GM12878 (cell line): ENCODE measurements around the gene FSTL4. TPM values are rescaled to one million over a fixed set of nuclear protein-coding genes. Genes with fewer than 3 reads are reported as not detected.

Experiments
- ATAC-seq: fragments of 200-7000 bp; cut with Tn5 transposase; 3 replicates; pipeline ENCODE4 v1.9.1; 2020; ENCODE audit warnings: mild to moderate bottlenecking, moderate library complexity
- BruUV-seq: library from RNA; stranded (reverse); fragments of 400-500 nt; replicated peaks from 2 replicates; lab custom pipeline; 2021; lab: Mats Ljungman, UMichigan
- CTCF ChIA-PET: fragments of 300-600 bp; sonication (Branson Sonifier 250); formaldehyde crosslinking; extraction: SDS; loops from one replicate; lab custom pipeline; 2021; ENCODE audit warnings: inconsistent platforms; lab: Yijun Ruan, JAX
- POLR2A ChIA-PET: fragments of 350-600 bp; formaldehyde crosslinking; extraction: SDS; loops from one replicate; lab custom pipeline; 2021; ENCODE audit warnings: inconsistent platforms; lab: Charles Lee
- RAD21 ChIA-PET: fragments of 300-600 bp; sonication (Branson Sonifier 250); formaldehyde crosslinking; loops from one replicate; lab custom pipeline; 2023; ENCODE audit warnings: antibody characterized with exemption; ENCODE audit not compliant: unreplicated experiment; lab: Charles Lee
- SMC1A ChIA-PET: fragments of 300-600 bp; sonication (Branson Sonifier 250); formaldehyde crosslinking; loops from one replicate; lab custom pipeline; 2023; ENCODE audit not compliant: unreplicated experiment, uncharacterized antibody; lab: Charles Lee
- DNase-seq: peaks from one replicate; pipeline ENCODE4 v3.0.0-alpha.2; 2011; ENCODE audit warnings: low read depth, low spot score
- FAIRE-seq: peaks from 3 replicates; lab custom pipeline; 2011; peaks lifted over from hg19 to GRCh38; lab: Jason Lieb, UNC
- H2AFZ ChIP-seq: 2 replicates; pipeline ENCODE4 v1.6.0; 2011; ENCODE audit warnings: low read depth, low read length, control low read depth; ENCODE audit not compliant: control insufficient read depth
- H3K27ac ChIP-seq: 2 replicates; pipeline ENCODE4 v1.5.1; 2011; ENCODE audit warnings: control low read depth; ENCODE audit not compliant: control insufficient read depth, insufficient read depth
- H3K27me3 ChIP-seq, 2 experiments: replicated peaks in 1 of 2; 2 replicates each; pipeline versions ENCODE4 v1.6.0 to v1.6.1; 2011; ENCODE audit warnings: low read length in 1 of 2; ENCODE audit not compliant: control insufficient read depth in 2 of 2, insufficient read depth in 2 of 2
- H3K36me3 ChIP-seq, 2 experiments: 2 replicates each; pipeline ENCODE4 v1.5.1; 2011; ENCODE audit warnings: low read length in 1 of 2; ENCODE audit not compliant: control insufficient read depth in 2 of 2, insufficient read depth in 2 of 2
- H3K4me1 ChIP-seq: 2 replicates; pipeline ENCODE4 v1.6.1; 2011; ENCODE audit warnings: mild to moderate bottlenecking, low read length, moderate library complexity, mixed read lengths; ENCODE audit not compliant: control insufficient read depth, insufficient read depth
- H3K4me2 ChIP-seq: 2 replicates; pipeline ENCODE4 v1.6.0; 2011; ENCODE audit warnings: control low read depth; ENCODE audit not compliant: control insufficient read depth, insufficient read depth
- H3K4me3 ChIP-seq: fragments of 200-600 bp; sonication (generic); 2 replicates; pipeline ENCODE4 v1.5.1; 2016
- H3K79me2 ChIP-seq: 2 replicates; pipeline ENCODE4 v1.6.0; 2011; ENCODE audit warnings: low read length; ENCODE audit not compliant: control insufficient read depth, insufficient read depth
- H3K9ac ChIP-seq: 2 replicates; pipeline ENCODE4 v1.8.0; 2011; ENCODE audit warnings: low read length, control low read depth, mixed read lengths; ENCODE audit not compliant: control insufficient read depth, insufficient read depth
- H3K9me3 ChIP-seq: replicated peaks from 3 replicates; pipeline ENCODE4 v1.5.1; 2011; ENCODE audit warnings: mild to moderate bottlenecking, low read length; ENCODE audit not compliant: control insufficient read depth, insufficient read depth
- H4K20me1 ChIP-seq: 2 replicates; pipeline ENCODE4 v1.6.0; 2011; ENCODE audit not compliant: control insufficient read depth, insufficient read depth
- ATF2 ChIP-seq: IDR thresholded peaks from 2 replicates; pipeline ENCODE4 v1.6.1; 2012; ENCODE audit warnings: low read length, inconsistent platforms
- CTCF ChIP-seq, 3 experiments: IDR thresholded peaks in 2 of 3; conservative IDR thresholded peaks in 1 of 3; 2 replicates each; pipeline ENCODE4 v1.5.1; 2011; ENCODE audit warnings: low read depth in 3 of 3, low read length in 3 of 3, mild to moderate bottlenecking in 3 of 3, control low read depth in 2 of 3, moderate library complexity in 2 of 3, inconsistent platforms in 1 of 3, mixed read lengths in 1 of 3; ENCODE audit not compliant: control insufficient read depth in 2 of 3, insufficient read depth in 1 of 3; ENCODE audit errors: extremely low read depth in 1 of 3
- EZH2 ChIP-seq: IDR thresholded peaks from 2 replicates; pipeline ENCODE4 v1.6.1; 2012; ENCODE audit warnings: low read depth, mild to moderate bottlenecking, control low read depth, inconsistent platforms, low read length, borderline replicate concordance; ENCODE audit not compliant: control insufficient read depth
- RCOR1 ChIP-seq: conservative IDR thresholded peaks from 2 replicates; pipeline ENCODE4 v1.6.1; 2012; ENCODE audit warnings: low read depth, low read length, improper control_type of control experiment
- SREBF1 ChIP-seq: IDR thresholded peaks from 2 replicates; pipeline ENCODE4 v1.6.1; 2012; ENCODE audit warnings: mild to moderate bottlenecking, low read length
- SREBF2 ChIP-seq: IDR thresholded peaks from 2 replicates; pipeline ENCODE4 v1.6.1; 2012; ENCODE audit warnings: mild to moderate bottlenecking, low read length
- TCF3 ChIP-seq: IDR thresholded peaks from 2 replicates; pipeline ENCODE4 v1.6.1; 2012; ENCODE audit warnings: low read depth, mild to moderate bottlenecking, low read length, borderline replicate concordance; ENCODE audit not compliant: insufficient read depth
- ZBTB40 ChIP-seq: fragments of 450-650 bp; IDR thresholded peaks from 2 replicates; pipeline ENCODE4 v1.6.1; 2016; ENCODE audit warnings: mild to moderate bottlenecking, moderate library complexity, borderline replicate concordance
- ZNF207 ChIP-seq: fragments of 450-650 bp; IDR thresholded peaks from 2 replicates; pipeline ENCODE4 v1.6.1; 2014; ENCODE audit warnings: antibody characterized with exemption, mild to moderate bottlenecking, borderline replicate concordance
- ZNF687 ChIP-seq: fragments of 450-650 bp; IDR thresholded peaks from 2 replicates; pipeline ENCODE4 v1.6.1; 2017; ENCODE audit warnings: mild to moderate bottlenecking, moderate library complexity
- WGBS: methylation state at CpG from one replicate; pipeline ENCODE4 v1.1.6; 2016; ENCODE audit warnings: low lambda C conversion rate; ENCODE audit not compliant: insufficient replicate concordance, insufficient coverage; ENCODE audit errors: missing lambda C conversion rate; 5-methylcytosine and 5-hydroxymethylcytosine counted together
- in situ Hi-C: fragments of 300-500 bp; cut with MboI; formaldehyde crosslinking; loops from 9 replicates; pipeline ENCODE4 v1.14.3; 2018; ENCODE audit warnings: mixed read lengths
- intact Hi-C: fragments of 100-400 bp; cut with micrococcal nuclease; formaldehyde crosslinking; loops from one replicate; pipeline ENCODE4 v1.14.2; 2022; ENCODE audit not compliant: unreplicated experiment
- polyA plus RNA-seq, 11 experiments: library from polyadenylated mRNA; depleted of rRNA in 4 of 11; unstranded in 6 of 11; stranded (reverse) in 5 of 11; fragments of >200 nt; fragmentation: Nextera tagmentation in 4 of 11; fragmentation: Illumina TruSeq in 1 of 11; extraction: Ambion mirVana in 4 of 11; extraction: Trizol in 1 of 11; gene quantifications; 1 replicate in 1 of 11; 2 replicates in 10 of 11; pipeline versions ENCODE4 v1.2.1 to v1.2.3, GENCODE V29; 2011 to 2016; ENCODE audit warnings: inconsistent platforms in 2 of 11, missing spikeins in 2 of 11, low read depth in 1 of 11
- total RNA-seq, 4 experiments: library from RNA; depleted of rRNA in 3 of 4; stranded (reverse); fragments of >200 nt in 3 of 4; fragmentation: Illumina TruSeq in 1 of 4; extraction: Trizol in 1 of 4; gene quantifications; 2 replicates each; pipeline versions ENCODE4 v1.2.1 to v1.2.3, GENCODE V29; 2013 to 2021

The FSTL4 gene
- total and polyA plus RNA-seq, 10 of the 15 experiments (the other 5 are each of a cell fraction or from before 2014, with no cell fraction given) = 0.01 to 0.79 (median 0.21) TPM; not detected in 6

- Histone ChIP-seq H3K4me3 (no peak overlapping the region), H3K4me2 (no peak overlapping the region), H3K4me1 (no peaks in the 10 kb centered on the region; the same call in 1 of the 2 replicates), H2AFZ (no peak overlapping the region), H3K79me2 (no peaks in the 10 kb centered on the region), H3K9ac (no peak overlapping the region), H3K36me3 (no peaks in the 10 kb centered on the region), H3K27ac (no peak overlapping the region), H3K9me3 (no peaks in the 10 kb centered on the region), H4K20me1 (no peaks in the 10 kb centered on the region), H3K27me3 (no peaks in the 10 kb centered on the region)
- ATAC-seq (no peak), DNase-seq (no peak), FAIRE-seq (no peak)
- ChIA-PET POLR2A (no interaction called here), RAD21 (interaction anchor here (0.7 to 1.3 kb wide), 2 partner anchors 227 to 228 kb away, joined by 3 to 5 read pairs; no protein-coding TSS in a partner anchor), CTCF (interaction anchor here (1.5 to 2.7 kb wide), 2 partner anchors 16 to 230 kb away, joined by 3 to 6 read pairs; no protein-coding TSS in a partner anchor), SMC1A (interaction anchor here (1.8 kb wide), 1 partner anchor 10 kb away, joined by 5 read pairs; no protein-coding TSS in a partner anchor)
- WGBS = 33% methylated on average over 6 of the region's 6 CpGs
- in situ Hi-C loops = no loop called here
- no TSS peak for BruUV-seq
- intact Hi-C loops = no loop called here
- TF ChIP-seq ATF2 = no peak
- TF ChIP-seq RCOR1 = no peak
- no peak for TF ChIP-seq SREBF2
- TF ChIP-seq EZH2 = no peak
- no peak for TF ChIP-seq CTCF (IDR thresholded peaks at IDR 0.05 in 2 of 3, conservative IDR thresholded peaks at IDR 0.05 in 1 of 3; ENCODE audit: control insufficient read depth in 2 of 3, extremely low read depth in 1 of 3, insufficient read depth in 1 of 3, low read depth in 3 of 3, low read length in 3 of 3)
- no peak for TF ChIP-seq ZBTB40
- no peak for TF ChIP-seq ZNF687
- TF ChIP-seq SREBF1 = no peak
- no peak for TF ChIP-seq TCF3
- no peak for TF ChIP-seq ZNF207
Observed at GRCh38 chr5:133341296-133341695, 271.0 kb downstream of the FSTL4 start.
